Measurements from ENCODE around the gene MUCL1. TPM values are rescaled to one million over a fixed set of nuclear protein-coding genes. Genes with fewer than 3 reads are reported as not detected.

Gene MUCL1
- total RNA-seq, 1 donor from 2014 or later = not detected

DNA sequence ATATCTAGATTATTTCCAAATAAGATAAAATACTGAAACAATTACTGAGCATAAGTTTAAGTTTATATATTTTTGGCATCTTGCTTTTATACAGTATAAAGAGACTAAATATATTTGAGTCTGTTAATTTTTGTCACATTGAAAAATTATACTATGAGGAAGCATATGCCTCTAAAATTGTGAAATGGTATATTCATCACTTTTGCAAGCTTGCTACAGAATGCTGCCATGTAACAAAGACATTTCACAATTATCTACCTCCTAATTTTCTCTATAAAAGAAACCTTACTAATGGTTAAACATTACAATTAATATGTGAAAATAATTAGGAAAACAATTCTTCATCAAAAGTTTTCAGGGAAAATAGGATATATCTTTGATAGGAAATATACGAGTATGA, 22.7 kb upstream of the MUCL1 start:
- DNase-seq (ENCODE audit: low spot score) = no peak
- Mint-ChIP-seq H3K36me3 (ENCODE audit: low read depth) (no peaks in the 10 kb centered on the region), H3K9me3 (ENCODE audit: low read depth) (peaks cover 3% of the 10 kb centered on the region), H3K27me3 (ENCODE audit: low read depth) (peaks cover 7% of the 10 kb centered on the region), H3K4me1 (ENCODE audit: low read depth) (no peaks in the 10 kb centered on the region), H3K27ac (ENCODE audit: unreplicated experiment) (no peak overlapping the region), H3K4me3 (ENCODE audit: unreplicated experiment) (no peak overlapping the region)
- TF ChIP-seq, protein P1, sequence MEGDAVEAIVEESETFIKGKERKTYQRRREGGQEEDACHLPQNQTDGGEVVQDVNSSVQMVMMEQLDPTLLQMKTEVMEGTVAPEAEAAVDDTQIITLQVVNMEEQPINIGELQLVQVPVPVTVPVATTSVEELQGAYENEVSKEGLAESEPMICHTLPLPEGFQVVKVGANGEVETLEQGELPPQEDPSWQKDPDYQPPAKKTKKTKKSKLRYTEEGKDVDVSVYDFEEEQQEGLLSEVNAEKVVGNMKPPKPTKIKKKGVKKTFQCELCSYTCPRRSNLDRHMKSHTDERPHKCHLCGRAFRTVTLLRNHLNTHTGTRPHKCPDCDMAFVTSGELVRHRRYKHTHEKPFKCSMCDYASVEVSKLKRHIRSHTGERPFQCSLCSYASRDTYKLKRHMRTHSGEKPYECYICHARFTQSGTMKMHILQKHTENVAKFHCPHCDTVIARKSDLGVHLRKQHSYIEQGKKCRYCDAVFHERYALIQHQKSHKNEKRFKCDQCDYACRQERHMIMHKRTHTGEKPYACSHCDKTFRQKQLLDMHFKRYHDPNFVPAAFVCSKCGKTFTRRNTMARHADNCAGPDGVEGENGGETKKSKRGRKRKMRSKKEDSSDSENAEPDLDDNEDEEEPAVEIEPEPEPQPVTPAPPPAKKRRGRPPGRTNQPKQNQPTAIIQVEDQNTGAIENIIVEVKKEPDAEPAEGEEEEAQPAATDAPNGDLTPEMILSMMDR (IDR thresholded peaks at IDR 0.05) = no peak

DNA sequence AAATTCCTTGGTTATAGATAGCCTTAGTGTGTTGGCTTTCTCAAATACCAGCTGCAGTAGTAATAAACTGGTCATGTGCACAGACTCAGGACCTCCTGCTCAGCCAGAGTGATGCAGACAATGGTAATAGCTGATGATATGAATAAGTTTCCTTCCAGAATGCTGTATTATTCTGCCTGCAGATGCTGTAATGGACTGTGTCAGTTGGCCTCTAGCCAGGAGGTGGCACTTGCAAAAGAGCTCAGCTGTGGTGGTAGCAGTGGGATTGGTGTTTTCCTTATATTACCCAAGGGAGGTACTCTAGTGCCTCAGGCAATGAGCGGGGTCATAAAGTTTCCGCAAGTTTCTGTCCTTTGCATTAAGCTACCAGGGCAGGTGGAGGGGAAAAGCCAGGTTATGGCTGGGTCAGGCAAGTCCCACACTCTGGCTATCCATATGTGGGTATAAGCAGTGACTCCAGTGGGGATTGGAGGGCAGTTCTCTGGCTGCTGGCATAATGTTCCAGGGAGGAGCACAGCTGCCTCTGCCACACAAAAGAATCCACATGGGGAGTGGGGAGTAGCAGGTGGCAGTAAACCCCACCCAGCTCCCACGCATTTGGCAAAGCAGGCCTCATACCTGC, 14.0 kb upstream of the MUCL1 start:
- Mint-ChIP-seq H3K4me3 (ENCODE audit: unreplicated experiment) (no peak overlapping the region), H3K27me3 (ENCODE audit: low read depth) (peaks cover 7% of the 10 kb centered on the region), H3K4me1 (ENCODE audit: low read depth) (no peaks in the 10 kb centered on the region), H3K9me3 (ENCODE audit: low read depth) (peaks cover 20% of the 10 kb centered on the region), H3K27ac (ENCODE audit: unreplicated experiment) (no peak overlapping the region), H3K36me3 (ENCODE audit: low read depth) (no peaks in the 10 kb centered on the region)
- TF ChIP-seq, protein P1 (IDR thresholded peaks at IDR 0.05) = no peak
- no peak for DNase-seq (ENCODE audit: low spot score)

DNA sequence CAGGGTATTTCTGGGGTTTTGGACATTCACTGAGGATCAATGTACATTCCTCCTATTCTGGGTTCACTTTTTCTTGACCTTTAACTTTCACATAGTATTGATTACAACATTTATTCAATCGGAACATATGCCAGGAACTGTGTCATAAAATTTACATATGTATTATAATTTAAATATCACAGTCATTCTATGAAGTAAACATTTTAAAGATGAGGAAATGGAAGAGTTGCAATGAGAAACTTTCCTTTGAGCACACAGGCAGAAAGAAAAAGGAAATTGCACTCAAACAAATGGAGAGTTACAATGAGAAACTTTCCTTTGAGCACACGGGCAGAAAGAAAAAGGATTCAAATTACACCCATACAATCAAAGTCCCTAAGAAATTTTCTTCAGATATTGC, 3.1 kb downstream of the MUCL1 start:
- Mint-ChIP-seq H3K9me3 (ENCODE audit: low read depth) (peaks cover 6% of the 10 kb centered on the region), H3K36me3 (ENCODE audit: low read depth) (no peaks in the 10 kb centered on the region), H3K4me1 (ENCODE audit: low read depth) (no peaks in the 10 kb centered on the region), H3K27ac (ENCODE audit: unreplicated experiment) (no peak overlapping the region), H3K4me3 (ENCODE audit: unreplicated experiment) (no peak overlapping the region), H3K27me3 (ENCODE audit: low read depth) (peaks cover 32% of the 10 kb centered on the region)
- no peak for DNase-seq (ENCODE audit: low spot score)
- TF ChIP-seq, protein P1 (IDR thresholded peaks at IDR 0.05) = no peak

DNA sequence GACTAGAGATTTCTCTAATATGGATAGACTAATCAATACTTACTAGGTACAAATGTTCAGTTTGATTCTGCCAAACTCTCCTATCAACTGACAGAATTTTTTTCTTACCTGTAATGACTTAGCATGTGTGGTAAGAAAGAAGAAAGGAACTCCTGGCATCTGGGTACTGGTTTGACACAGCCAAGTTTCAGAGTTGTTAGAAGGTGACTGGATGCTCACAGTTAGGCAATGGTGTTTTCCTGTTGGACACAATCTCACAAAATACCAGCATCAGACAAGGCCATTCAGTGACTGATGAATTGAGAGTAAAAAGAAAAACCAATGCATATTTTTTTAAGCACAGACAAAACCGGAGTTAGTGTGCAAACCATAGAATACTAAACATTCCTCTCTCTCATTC, 4.2 kb downstream of the MUCL1 start:
- Mint-ChIP-seq H3K27ac (ENCODE audit: unreplicated experiment) (no peak overlapping the region), H3K4me1 (ENCODE audit: low read depth) (no peaks in the 10 kb centered on the region), H3K27me3 (ENCODE audit: low read depth) (peaks cover 31% of the 10 kb centered on the region), H3K9me3 (ENCODE audit: low read depth) (peaks cover 6% of the 10 kb centered on the region), H3K4me3 (ENCODE audit: unreplicated experiment) (no peak overlapping the region), H3K36me3 (ENCODE audit: low read depth) (no peaks in the 10 kb centered on the region)
- no peak for DNase-seq (ENCODE audit: low spot score)
- TF ChIP-seq, protein P1 (IDR thresholded peaks at IDR 0.05) = no peak

DNA sequence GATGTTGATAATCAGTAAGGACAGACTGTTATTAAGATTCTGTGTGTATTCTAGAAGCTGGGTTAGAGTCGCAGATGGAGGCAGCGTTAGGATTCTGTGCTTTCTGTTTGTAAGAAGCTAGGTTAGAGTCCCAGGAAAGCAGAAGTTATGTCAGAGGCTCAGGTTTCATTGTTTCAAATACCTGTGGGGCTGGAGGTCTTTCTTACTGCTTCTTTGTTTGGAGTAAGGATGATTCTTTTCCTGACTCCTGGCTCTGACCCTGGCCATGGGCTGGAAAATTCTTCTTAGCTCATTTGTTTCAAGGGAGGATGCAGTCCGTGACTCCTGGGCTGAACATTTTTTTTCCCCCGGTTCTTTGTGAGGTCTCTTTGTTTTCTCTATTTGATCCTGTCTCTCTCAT, 5.2 kb downstream of the MUCL1 start:
- H3K27me3 Mint-ChIP-seq (ENCODE audit: low read depth) = peaks cover 30% of the 10 kb centered on the region
- no peaks in the 10 kb centered on the region for H3K4me1 Mint-ChIP-seq (ENCODE audit: low read depth)
- TF ChIP-seq, protein P1 (IDR thresholded peaks at IDR 0.05) = no peak
- H3K4me3 Mint-ChIP-seq (ENCODE audit: unreplicated experiment) = no peak overlapping the region
- H3K27ac Mint-ChIP-seq (ENCODE audit: unreplicated experiment) = no peak overlapping the region
- DNase-seq (ENCODE audit: low spot score) = no peak
- H3K36me3 Mint-ChIP-seq (ENCODE audit: low read depth) = no peaks in the 10 kb centered on the region
- H3K9me3 Mint-ChIP-seq (ENCODE audit: low read depth) = peaks cover 6% of the 10 kb centered on the region

Data from chondrocyte (in vitro differentiated cells).